ENCODE results near the gene JMJD8. TPM values are rescaled to one million over a fixed set of nuclear protein-coding genes. Genes with fewer than 3 reads are reported as not detected.

The JMJD8 gene
- polyA plus RNA-seq, 3 donors, result 28.7 to 45.3 (median 33.5) TPM

- H3K9me3 Mint-ChIP-seq, result peaks cover 0 to 1% (median 0%) of the 10 kb centered on the region in 7 donors
- Histone ChIP-seq H4K20me1 (ENCODE audit: insufficient read depth, low read length) (peaks cover 20% of the 10 kb centered on the region), H2AFZ (ENCODE audit: insufficient read depth, low read depth, low read length, poor library complexity, severe bottlenecking) (no peak overlapping the region), H3K36me3 (replicated peaks in 1 of 2; ENCODE audit: control insufficient read depth in 1 of 2, insufficient read depth in 2 of 2, low read length in 2 of 2) (no peaks in the 10 kb centered on the region), H3K4me1 (ENCODE audit: control insufficient read depth in 1 of 2, insufficient read depth in 2 of 2, low read length in 2 of 2) (peaks cover 35 to 51% of the 10 kb centered on the region in 2 donors), H3K27me3 (ENCODE audit: control insufficient read depth in 2 of 2, insufficient read depth in 2 of 2, low read length in 2 of 2) (peaks cover 3 to 47% of the 10 kb centered on the region in 2 donors), H3K4me3 (replicated peaks in 1 of 3; ENCODE audit: low read depth in 2 of 3, low read length in 3 of 3) (no peak overlapping the region), H3K4me2 (replicated peaks; ENCODE audit: extremely low read depth, low read length, poor library complexity, severe bottlenecking) (no peak overlapping the region), H3K9ac (ENCODE audit: insufficient read depth, low read length, poor library complexity, severe bottlenecking) (no peak overlapping the region), H3K79me2 (ENCODE audit: insufficient read depth, low read length) (no peaks in the 10 kb centered on the region), H3K27ac (ENCODE audit: low read depth in 1 of 2, low read length in 2 of 2) (no peak overlapping the region), H3K9me3 (replicated peaks in 1 of 2; ENCODE audit: control insufficient read depth in 1 of 2, insufficient read depth in 1 of 2, low read length in 2 of 2) (no peaks in the 10 kb centered on the region)
- DNase-seq, result no peak
- intact Hi-C loops (cut with micrococcal nuclease), result no loop called here
- no peak overlapping the region for H3K4me3 Mint-ChIP-seq
- H3K4me1 Mint-ChIP-seq, result peaks cover 16% of the 10 kb centered on the region
- peaks cover 4 to 5% of the 10 kb centered on the region in 2 donors for H3K36me3 Mint-ChIP-seq
- WGBS (ENCODE audit: insufficient coverage), result 89% methylated on average over 4 of the region's 9 CpGs
- H3K27me3 Mint-ChIP-seq (ENCODE audit: low read depth in 3 of 3), result peaks cover 27 to 52% (median 33%) of the 10 kb centered on the region in 3 donors
- peak overlapping the region in 1 of 7 donors; percentile 75 for H3K27ac Mint-ChIP-seq
- TF ChIP-seq CTCF (IDR thresholded peaks at IDR 0.05), result no peak
Observed at GRCh38 chr16:723695-724094, 39.6 kb upstream of the JMJD8 start.

- Mint-ChIP-seq H3K27me3 (ENCODE audit: low read depth in 3 of 3) (peaks cover 28 to 52% (median 38%) of the 10 kb centered on the region in 3 donors), H3K4me1 (peaks cover 14% of the 10 kb centered on the region), H3K9me3 (peaks cover 0 to 1% (median 0%) of the 10 kb centered on the region in 7 donors), H3K4me3 (no peak overlapping the region), H3K36me3 (peaks cover 4 to 5% of the 10 kb centered on the region in 2 donors), H3K27ac (peak overlapping the region in 2 of 7 donors; percentile 73 to 75)
- intact Hi-C loops (cut with micrococcal nuclease), result no loop called here
- Histone ChIP-seq H3K4me3 (replicated peaks in 1 of 3; ENCODE audit: low read depth in 2 of 3, low read length in 3 of 3) (no peak overlapping the region), H3K27ac (ENCODE audit: low read depth in 1 of 2, low read length in 2 of 2) (no peak overlapping the region), H2AFZ (ENCODE audit: insufficient read depth, low read depth, low read length, poor library complexity, severe bottlenecking) (no peak overlapping the region), H3K4me1 (ENCODE audit: control insufficient read depth in 1 of 2, insufficient read depth in 2 of 2, low read length in 2 of 2) (peaks cover 31 to 45% of the 10 kb centered on the region in 2 donors), H3K9me3 (replicated peaks in 1 of 2; ENCODE audit: control insufficient read depth in 1 of 2, insufficient read depth in 1 of 2, low read length in 2 of 2) (no peaks in the 10 kb centered on the region), H3K4me2 (replicated peaks; ENCODE audit: extremely low read depth, low read length, poor library complexity, severe bottlenecking) (no peak overlapping the region), H4K20me1 (ENCODE audit: insufficient read depth, low read length) (peaks cover 20% of the 10 kb centered on the region), H3K27me3 (ENCODE audit: control insufficient read depth in 2 of 2, insufficient read depth in 2 of 2, low read length in 2 of 2) (peaks cover 3 to 49% of the 10 kb centered on the region in 2 donors), H3K9ac (ENCODE audit: insufficient read depth, low read length, poor library complexity, severe bottlenecking) (no peak overlapping the region), H3K79me2 (ENCODE audit: insufficient read depth, low read length) (no peaks in the 10 kb centered on the region), H3K36me3 (replicated peaks in 1 of 2; ENCODE audit: control insufficient read depth in 1 of 2, insufficient read depth in 2 of 2, low read length in 2 of 2) (no peaks in the 10 kb centered on the region)
- WGBS (ENCODE audit: insufficient coverage), result 86% methylated on average over 22 of the region's 24 CpGs
- no peak for DNase-seq
- no peak for TF ChIP-seq CTCF (IDR thresholded peaks at IDR 0.05)
Observed at GRCh38 chr16:722835-723633, 38.9 kb upstream of the JMJD8 start.
